ENCODE results near the gene SERPINA5.

Gene SERPINA5

DNA sequence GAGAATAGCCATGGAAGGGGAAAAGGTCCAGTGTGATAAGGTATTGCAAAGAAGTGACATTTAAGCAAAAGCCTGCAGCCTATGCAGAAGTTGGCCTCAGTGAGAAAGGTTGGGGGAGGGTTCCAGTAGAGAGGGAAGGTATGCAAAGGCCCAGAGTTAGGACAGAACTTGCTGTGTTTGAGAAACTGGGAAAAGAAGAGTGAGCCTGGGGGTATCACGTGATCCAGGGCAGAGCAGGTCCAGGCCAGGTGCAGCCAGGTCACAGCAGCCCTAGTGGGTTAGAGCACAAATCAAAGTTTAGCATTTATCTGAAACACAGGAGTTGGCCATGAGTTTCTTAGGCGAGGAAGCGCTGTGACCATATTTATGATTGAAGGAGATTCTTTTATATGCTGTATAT lies 1.6 kb downstream of the SERPINA5 start:
- Histone ChIP-seq H3K36me3 (ENCODE audit: control insufficient read depth in 2 of 2, insufficient read depth in 1 of 2, low read length in 2 of 2) (no peaks in the 10 kb centered on the region), H3K4me3 (ENCODE audit: low read depth, low read length) (no peak overlapping the region), H3K9me3 (ENCODE audit: control insufficient read depth, insufficient read depth, low read depth, low read length) (no peaks in the 10 kb centered on the region), H3K27ac (ENCODE audit: extremely low read depth, low read depth, low read length) (no peak overlapping the region), H3K4me1 (ENCODE audit: control insufficient read depth, insufficient read depth, low read length) (no peaks in the 10 kb centered on the region)
- TF ChIP-seq KLF1 (tag by site-specific recombination; IDR thresholded peaks at IDR 0.05) = no peak
- TF ChIP-seq, protein P1, sequence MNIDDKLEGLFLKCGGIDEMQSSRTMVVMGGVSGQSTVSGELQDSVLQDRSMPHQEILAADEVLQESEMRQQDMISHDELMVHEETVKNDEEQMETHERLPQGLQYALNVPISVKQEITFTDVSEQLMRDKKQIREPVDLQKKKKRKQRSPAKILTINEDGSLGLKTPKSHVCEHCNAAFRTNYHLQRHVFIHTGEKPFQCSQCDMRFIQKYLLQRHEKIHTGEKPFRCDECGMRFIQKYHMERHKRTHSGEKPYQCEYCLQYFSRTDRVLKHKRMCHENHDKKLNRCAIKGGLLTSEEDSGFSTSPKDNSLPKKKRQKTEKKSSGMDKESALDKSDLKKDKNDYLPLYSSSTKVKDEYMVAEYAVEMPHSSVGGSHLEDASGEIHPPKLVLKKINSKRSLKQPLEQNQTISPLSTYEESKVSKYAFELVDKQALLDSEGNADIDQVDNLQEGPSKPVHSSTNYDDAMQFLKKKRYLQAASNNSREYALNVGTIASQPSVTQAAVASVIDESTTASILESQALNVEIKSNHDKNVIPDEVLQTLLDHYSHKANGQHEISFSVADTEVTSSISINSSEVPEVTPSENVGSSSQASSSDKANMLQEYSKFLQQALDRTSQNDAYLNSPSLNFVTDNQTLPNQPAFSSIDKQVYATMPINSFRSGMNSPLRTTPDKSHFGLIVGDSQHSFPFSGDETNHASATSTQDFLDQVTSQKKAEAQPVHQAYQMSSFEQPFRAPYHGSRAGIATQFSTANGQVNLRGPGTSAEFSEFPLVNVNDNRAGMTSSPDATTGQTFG (tag by site-specific recombination; IDR thresholded peaks at IDR 0.05; ENCODE audit: borderline replicate concordance) = no peak
- TF ChIP-seq YY2 (tag by site-specific recombination; IDR thresholded peaks at IDR 0.05) = no peak
- TF ChIP-seq ZNF776 (tag by site-specific recombination; IDR thresholded peaks at IDR 0.05; ENCODE audit: borderline replicate concordance) = no peak
- no peak for TF ChIP-seq SP3 (tag by site-specific recombination; IDR thresholded peaks at IDR 0.05)
- no peak for TF ChIP-seq ZNF473 (tag by site-specific recombination; IDR thresholded peaks at IDR 0.05)
- TF ChIP-seq ZNF433 (tag by site-specific recombination; IDR thresholded peaks at IDR 0.05; ENCODE audit: low read depth) = no peak
- no peak for TF ChIP-seq ZNF140 (tag by site-specific recombination; IDR thresholded peaks at IDR 0.05)
- TF ChIP-seq ZFP37 (tag by site-specific recombination; IDR thresholded peaks at IDR 0.05) = no peak
- ChIA-PET CTCF (interaction anchor here (0.7 kb wide), 1 partner anchor 184 kb away, joined by 3 read pairs; no protein-coding TSS in a partner anchor), POLR2A (no interaction called here)

DNA sequence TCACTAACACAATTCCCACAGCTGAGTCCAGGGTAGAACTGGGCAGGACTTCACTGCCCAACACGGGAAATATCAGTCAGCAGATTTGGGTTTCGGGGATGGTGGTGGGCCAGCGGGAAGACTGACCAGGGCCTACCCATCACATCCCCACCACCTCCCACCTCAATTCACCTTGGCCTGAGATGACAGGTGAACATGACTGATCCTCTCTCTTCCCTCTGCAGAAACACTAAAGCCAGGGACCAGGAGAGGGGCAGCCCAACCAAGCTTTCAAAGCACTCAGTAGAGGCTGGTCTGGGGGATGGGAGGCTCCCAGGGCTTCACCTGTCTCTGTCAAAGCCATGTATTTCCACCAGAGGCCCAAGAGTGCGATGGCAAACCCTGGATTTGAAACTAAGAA lies 2.3 kb downstream of the SERPINA5 start:
- no peak for TF ChIP-seq ZNF529 (tag by site-specific recombination; IDR thresholded peaks at IDR 0.05; ENCODE audit: insufficient replicate concordance)
- TF ChIP-seq, protein P2, sequence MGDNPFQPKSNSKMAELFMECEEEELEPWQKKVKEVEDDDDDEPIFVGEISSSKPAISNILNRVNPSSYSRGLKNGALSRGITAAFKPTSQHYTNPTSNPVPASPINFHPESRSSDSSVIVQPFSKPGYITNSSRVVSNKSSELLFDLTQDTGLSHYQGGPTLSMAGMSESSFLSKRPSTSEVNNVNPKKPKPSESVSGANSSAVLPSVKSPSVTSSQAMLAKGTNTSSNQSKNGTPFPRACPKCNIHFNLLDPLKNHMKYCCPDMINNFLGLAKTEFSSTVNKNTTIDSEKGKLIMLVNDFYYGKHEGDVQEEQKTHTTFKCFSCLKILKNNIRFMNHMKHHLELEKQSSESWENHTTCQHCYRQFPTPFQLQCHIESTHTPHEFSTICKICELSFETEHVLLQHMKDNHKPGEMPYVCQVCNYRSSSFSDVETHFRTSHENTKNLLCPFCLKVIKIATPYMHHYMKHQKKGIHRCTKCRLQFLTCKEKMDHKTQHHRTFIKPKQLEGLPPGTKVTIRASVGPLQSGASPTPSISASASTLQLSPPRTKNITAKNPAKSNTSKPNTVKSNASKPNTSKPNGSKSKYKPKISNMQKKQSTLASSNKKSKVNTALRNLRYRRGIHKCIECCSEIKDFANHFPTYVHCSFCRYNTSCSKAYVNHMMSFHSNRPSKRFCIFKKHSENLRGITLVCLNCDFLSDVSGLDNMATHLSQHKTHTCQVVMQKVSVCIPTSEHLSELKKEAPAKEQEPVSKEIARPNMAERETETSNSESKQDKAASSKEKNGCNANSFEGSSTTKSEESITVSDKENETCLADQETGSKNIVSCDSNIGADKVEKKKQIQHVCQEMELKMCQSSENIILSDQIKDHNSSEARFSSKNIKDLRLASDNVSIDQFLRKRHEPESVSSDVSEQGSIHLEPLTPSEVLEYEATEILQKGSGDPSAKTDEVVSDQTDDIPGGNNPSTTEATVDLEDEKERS (tag by site-specific recombination; IDR thresholded peaks at IDR 0.05) = no peak
- TF ChIP-seq KLF1 (tag by site-specific recombination; IDR thresholded peaks at IDR 0.05) = no peak
- no peak for TF ChIP-seq FEZF1 (tag by site-specific recombination; IDR thresholded peaks at IDR 0.05)
- TF ChIP-seq ZNF133 (tag by site-specific recombination; IDR thresholded peaks at IDR 0.05) = no peak
- TF ChIP-seq ZNF416 (tag by site-specific recombination; IDR thresholded peaks at IDR 0.05) = no peak
- TF ChIP-seq OVOL3 (tag by site-specific recombination; IDR thresholded peaks at IDR 0.05) = no peak
- TF ChIP-seq ZNF621 (tag by site-specific recombination; IDR thresholded peaks at IDR 0.05) = no peak
- TF ChIP-seq ZNF394 (tag by site-specific recombination; IDR thresholded peaks at IDR 0.05; ENCODE audit: borderline replicate concordance) = no peak
- TF ChIP-seq, protein P3, sequence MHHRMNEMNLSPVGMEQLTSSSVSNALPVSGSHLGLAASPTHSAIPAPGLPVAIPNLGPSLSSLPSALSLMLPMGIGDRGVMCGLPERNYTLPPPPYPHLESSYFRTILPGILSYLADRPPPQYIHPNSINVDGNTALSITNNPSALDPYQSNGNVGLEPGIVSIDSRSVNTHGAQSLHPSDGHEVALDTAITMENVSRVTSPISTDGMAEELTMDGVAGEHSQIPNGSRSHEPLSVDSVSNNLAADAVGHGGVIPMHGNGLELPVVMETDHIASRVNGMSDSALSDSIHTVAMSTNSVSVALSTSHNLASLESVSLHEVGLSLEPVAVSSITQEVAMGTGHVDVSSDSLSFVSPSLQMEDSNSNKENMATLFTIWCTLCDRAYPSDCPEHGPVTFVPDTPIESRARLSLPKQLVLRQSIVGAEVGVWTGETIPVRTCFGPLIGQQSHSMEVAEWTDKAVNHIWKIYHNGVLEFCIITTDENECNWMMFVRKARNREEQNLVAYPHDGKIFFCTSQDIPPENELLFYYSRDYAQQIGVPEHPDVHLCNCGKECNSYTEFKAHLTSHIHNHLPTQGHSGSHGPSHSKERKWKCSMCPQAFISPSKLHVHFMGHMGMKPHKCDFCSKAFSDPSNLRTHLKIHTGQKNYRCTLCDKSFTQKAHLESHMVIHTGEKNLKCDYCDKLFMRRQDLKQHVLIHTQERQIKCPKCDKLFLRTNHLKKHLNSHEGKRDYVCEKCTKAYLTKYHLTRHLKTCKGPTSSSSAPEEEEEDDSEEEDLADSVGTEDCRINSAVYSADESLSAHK (tag by site-specific recombination; IDR thresholded peaks at IDR 0.05) = no peak
- no peak for TF ChIP-seq ZNF600 (tag by site-specific recombination; IDR thresholded peaks at IDR 0.05)
- no peak for TF ChIP-seq ZNF501 (tag by site-specific recombination; IDR thresholded peaks at IDR 0.05)
- TF ChIP-seq, protein P4, sequence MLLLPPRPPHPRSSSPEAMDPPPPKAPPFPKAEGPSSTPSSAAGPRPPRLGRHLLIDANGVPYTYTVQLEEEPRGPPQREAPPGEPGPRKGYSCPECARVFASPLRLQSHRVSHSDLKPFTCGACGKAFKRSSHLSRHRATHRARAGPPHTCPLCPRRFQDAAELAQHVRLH (tag by site-specific recombination; IDR thresholded peaks at IDR 0.05) = no peak
- H3K4me3 ChIP-seq (ENCODE audit: low read depth, low read length) = no peak overlapping the region
- CTCF ChIA-PET = interaction anchor here (0.8 kb wide), 1 partner anchor 18 kb away, joined by 3 read pairs; no protein-coding TSS in a partner anchor
- POLR2A ChIA-PET = interaction anchor here (0.5 kb wide), 1 partner anchor 1453 kb away, joined by 3 read pairs; no protein-coding TSS in a partner anchor
- H3K9me3 ChIP-seq (ENCODE audit: control insufficient read depth, insufficient read depth, low read depth, low read length) = no peaks in the 10 kb centered on the region
- H3K4me1 ChIP-seq (ENCODE audit: control insufficient read depth, insufficient read depth, low read length) = no peaks in the 10 kb centered on the region
- no peak overlapping the region for H3K27ac ChIP-seq (ENCODE audit: extremely low read depth, low read depth, low read length)
- H3K36me3 ChIP-seq (ENCODE audit: control insufficient read depth in 2 of 2, insufficient read depth in 1 of 2, low read length in 2 of 2) = no peaks in the 10 kb centered on the region

Measured in HEK293 (cell line).